HL-60 (cell line): Measurements from ENCODE around the gene XPA.

Source experiments
- GABPA ChIP-seq: IDR thresholded peaks from 2 replicates; pipeline ENCODE4 v1.6.1; 2012; ENCODE audit warnings: low read depth
- POLR2AphosphoS5 ChIP-seq: IDR thresholded peaks from 2 replicates; pipeline ENCODE4 v1.6.1; 2012; ENCODE audit warnings: low read depth
- TF ChIP-seq, protein P1 (sequence below): IDR thresholded peaks from one replicate; pipeline ENCODE4 v1.5.1; 2011; ENCODE audit warnings: low read length, control low read depth, inconsistent platforms; ENCODE audit not compliant: insufficient read depth

DNA sequence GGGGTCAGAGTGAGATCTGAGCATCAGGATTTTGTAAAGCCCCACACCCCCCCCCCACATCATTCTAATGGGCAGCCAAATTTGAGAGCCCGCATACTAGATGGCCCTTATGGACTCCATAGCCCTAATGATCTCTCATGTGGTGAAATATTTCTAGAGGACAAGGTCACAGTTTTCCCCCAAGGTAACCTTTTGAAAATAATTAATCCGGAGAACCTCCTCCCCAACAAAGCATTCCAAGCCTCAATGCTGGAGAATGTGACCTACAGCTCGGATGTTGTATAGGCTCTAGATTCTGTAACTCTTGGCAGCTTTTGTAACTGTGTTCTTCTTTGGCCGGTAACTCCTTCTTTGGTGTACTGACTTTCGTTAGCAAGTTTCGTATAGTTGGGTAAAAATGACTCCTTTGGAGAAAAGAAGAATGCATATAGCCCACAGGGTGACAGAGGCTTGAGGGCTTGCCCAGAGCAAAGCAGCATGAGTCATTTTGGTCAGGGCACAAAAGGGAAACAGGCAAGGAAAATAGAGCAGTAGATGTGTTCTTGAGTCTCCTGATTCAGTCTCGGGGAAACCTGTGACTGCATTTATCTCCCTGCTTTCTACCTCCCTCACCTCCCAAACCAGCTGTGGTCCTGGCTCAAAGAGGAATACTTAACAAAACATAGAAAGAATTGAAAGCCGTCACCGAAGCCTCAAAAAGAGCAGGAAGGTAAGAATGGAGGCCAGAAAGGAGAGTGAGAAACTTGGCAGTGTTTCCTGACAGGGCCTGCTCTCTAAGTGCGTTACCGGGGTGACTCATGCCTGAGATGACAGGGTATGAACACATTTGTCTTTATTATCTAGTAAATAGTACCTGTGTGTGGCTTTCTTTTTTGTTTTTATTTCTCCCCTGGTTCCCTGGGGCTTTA is 6.6 kb upstream of the XPA start:
- TF ChIP-seq, protein P1, sequence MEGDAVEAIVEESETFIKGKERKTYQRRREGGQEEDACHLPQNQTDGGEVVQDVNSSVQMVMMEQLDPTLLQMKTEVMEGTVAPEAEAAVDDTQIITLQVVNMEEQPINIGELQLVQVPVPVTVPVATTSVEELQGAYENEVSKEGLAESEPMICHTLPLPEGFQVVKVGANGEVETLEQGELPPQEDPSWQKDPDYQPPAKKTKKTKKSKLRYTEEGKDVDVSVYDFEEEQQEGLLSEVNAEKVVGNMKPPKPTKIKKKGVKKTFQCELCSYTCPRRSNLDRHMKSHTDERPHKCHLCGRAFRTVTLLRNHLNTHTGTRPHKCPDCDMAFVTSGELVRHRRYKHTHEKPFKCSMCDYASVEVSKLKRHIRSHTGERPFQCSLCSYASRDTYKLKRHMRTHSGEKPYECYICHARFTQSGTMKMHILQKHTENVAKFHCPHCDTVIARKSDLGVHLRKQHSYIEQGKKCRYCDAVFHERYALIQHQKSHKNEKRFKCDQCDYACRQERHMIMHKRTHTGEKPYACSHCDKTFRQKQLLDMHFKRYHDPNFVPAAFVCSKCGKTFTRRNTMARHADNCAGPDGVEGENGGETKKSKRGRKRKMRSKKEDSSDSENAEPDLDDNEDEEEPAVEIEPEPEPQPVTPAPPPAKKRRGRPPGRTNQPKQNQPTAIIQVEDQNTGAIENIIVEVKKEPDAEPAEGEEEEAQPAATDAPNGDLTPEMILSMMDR, result no peak
- no peak for TF ChIP-seq POLR2AphosphoS5
- no peak for TF ChIP-seq GABPA
